NCI-H1105 treated with DMSO at 0.1 percent for 48 hours (cell line): ENCODE results near the gene B4GALT1.

ENCODE experiments used
- DNase-seq: peaks from one replicate; lab custom pipeline; 2025; lab: John Stamatoyannopoulos, UW

Gene B4GALT1

GRCh38 chr9:33167084-33167971 is at the start of gene B4GALT1:
Gene B4GALT1 (minus strand): TSS chr9:33167336. CDS start chr9:33167169, 167 bp downstream.
- peak; percentile 82 for DNase-seq

GRCh38 chr9:33211695-33212393 is 44.7 kb upstream of the B4GALT1 start:
- DNase-seq, result no peak

GRCh38 chr9:33210006-33210715 is 43.0 kb upstream of the B4GALT1 start:
- no peak for DNase-seq

- DNase-seq, result no peak
Observed at GRCh38 chr9:33209394-33209793, 42.3 kb upstream of the B4GALT1 start.

- no peak for DNase-seq
Observed at GRCh38 chr9:33202552-33203201, 35.5 kb upstream of the B4GALT1 start.

GRCh38 chr9:33202018-33202417 is 34.9 kb upstream of the B4GALT1 start:
- DNase-seq, result no peak

GRCh38 chr9:33198165-33198564 is 31.0 kb upstream of the B4GALT1 start:
- no peak for DNase-seq

GRCh38 chr9:33197279-33198152 is 30.4 kb upstream of the B4GALT1 start:
- no peak for DNase-seq

- DNase-seq, result no peak
Observed at GRCh38 chr9:33196736-33197135, 29.6 kb upstream of the B4GALT1 start.

- DNase-seq, result no peak
Observed at GRCh38 chr9:33193818-33194217, 26.7 kb upstream of the B4GALT1 start.

GRCh38 chr9:33192493-33193255 is 25.5 kb upstream of the B4GALT1 start:
- no peak for DNase-seq

GRCh38 chr9:33190021-33190705 is 23.0 kb upstream of the B4GALT1 start:
- no peak for DNase-seq

GRCh38 chr9:33189331-33189791 is 22.2 kb upstream of the B4GALT1 start:
- no peak for DNase-seq

- no peak for DNase-seq
Observed at GRCh38 chr9:33188711-33189110, 21.6 kb upstream of the B4GALT1 start.

- DNase-seq, result no peak
Observed at GRCh38 chr9:33187519-33188218, 20.5 kb upstream of the B4GALT1 start.

- DNase-seq, result no peak
Observed at GRCh38 chr9:33186457-33187168, 19.5 kb upstream of the B4GALT1 start.

- DNase-seq, result no peak
Observed at GRCh38 chr9:33185858-33186257, 18.7 kb upstream of the B4GALT1 start.

GRCh38 chr9:33185406-33185805 is 18.3 kb upstream of the B4GALT1 start:
- no peak for DNase-seq
